Right lobe of liver (tissue), 4 donors: ENCODE measurements around the gene RFX4.

Experiments used
- POLR2A ChIP-seq: fragments of 450-650 bp; IDR thresholded peaks from one replicate; pipeline ENCODE4 v1.6.1; 2017; ENCODE audit warnings: antibody characterized with exemption, mild to moderate bottlenecking
- TF ChIP-seq, protein P1 (sequence below), 4 donors: fragments of 200-600 bp in 3 of 4; fragments of 450-650 bp in 1 of 4; IDR thresholded peaks; one replicate each; pipeline versions ENCODE4 v1.5.1 to v1.8.0; 2016 to 2022; ENCODE audit warnings: antibody characterized with exemption in 4 of 4, mild to moderate bottlenecking in 2 of 4
- donor health status: DM: no; HTN: no; CAD: no.
- donor health status: DM: no; HTN: no; CAD: no.
- donor health status: DM: no; HTN: yes; CAD: no.

DNA sequence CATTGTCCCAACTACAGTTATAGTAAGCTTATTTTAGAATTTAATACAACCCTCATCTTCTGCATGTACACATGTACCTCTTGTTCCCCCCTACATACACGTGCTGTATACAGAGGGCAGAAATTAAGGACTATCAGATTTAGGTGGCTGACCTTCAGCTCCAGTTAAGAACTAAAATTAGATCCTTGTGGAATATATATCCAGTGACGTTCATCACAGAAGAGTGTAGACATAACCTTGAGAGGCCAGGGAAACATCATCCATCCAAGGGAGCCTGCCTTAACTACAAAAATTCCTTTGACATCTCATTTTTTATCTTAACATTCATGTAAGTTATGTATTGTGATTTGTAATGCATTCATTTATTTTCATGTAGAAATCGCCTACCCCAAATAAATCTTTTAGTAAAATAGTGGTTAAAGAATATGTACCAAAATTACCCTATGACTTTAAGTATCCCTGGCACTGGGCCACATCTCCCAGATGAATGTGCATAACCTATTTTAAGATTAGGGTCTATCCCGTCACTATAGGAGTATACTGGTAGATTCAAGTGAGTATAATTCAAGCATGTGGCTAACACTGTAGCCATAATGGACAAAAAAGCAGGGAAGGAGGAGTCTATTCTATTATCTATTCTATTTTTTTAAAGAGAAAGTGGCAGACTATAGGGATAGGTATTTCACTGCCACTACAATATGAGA lies 219.2 kb downstream of the RFX4 start:
- TF ChIP-seq, protein P1, sequence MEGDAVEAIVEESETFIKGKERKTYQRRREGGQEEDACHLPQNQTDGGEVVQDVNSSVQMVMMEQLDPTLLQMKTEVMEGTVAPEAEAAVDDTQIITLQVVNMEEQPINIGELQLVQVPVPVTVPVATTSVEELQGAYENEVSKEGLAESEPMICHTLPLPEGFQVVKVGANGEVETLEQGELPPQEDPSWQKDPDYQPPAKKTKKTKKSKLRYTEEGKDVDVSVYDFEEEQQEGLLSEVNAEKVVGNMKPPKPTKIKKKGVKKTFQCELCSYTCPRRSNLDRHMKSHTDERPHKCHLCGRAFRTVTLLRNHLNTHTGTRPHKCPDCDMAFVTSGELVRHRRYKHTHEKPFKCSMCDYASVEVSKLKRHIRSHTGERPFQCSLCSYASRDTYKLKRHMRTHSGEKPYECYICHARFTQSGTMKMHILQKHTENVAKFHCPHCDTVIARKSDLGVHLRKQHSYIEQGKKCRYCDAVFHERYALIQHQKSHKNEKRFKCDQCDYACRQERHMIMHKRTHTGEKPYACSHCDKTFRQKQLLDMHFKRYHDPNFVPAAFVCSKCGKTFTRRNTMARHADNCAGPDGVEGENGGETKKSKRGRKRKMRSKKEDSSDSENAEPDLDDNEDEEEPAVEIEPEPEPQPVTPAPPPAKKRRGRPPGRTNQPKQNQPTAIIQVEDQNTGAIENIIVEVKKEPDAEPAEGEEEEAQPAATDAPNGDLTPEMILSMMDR (IDR thresholded peaks at IDR 0.05): no peak
- TF ChIP-seq POLR2A: no peak
